H1 (cell line): ENCODE results near the gene CCSER2. TPM values are rescaled to one million over a fixed set of nuclear protein-coding genes. Genes with fewer than 3 reads are reported as not detected.

ENCODE experiments used
- CHD7 ChIP-seq: fragments of 300-600 bp; sonication (generic); IDR thresholded peaks from 2 replicates; pipeline ENCODE4 v1.7.1; 2012; ENCODE audit warnings: low read length, moderate library complexity, mild to moderate bottlenecking, inconsistent platforms; ENCODE audit not compliant: insufficient replicate concordance
- polyA plus RNA-seq, 7 experiments: library from polyadenylated mRNA; depleted of rRNA in 3 of 7; stranded (reverse) in 5 of 7; unstranded in 2 of 7; fragments of >200 nt in 5 of 7; fragments of 200-250 nt in 2 of 7; gene quantifications; 1 replicate in 5 of 7; 2 replicates in 1 of 7; 4 replicates in 1 of 7; pipeline versions ENCODE4 v1.2.1 to v1.2.3, GENCODE V29; 2011 to 2013; ENCODE audit warnings: missing spikeins in 2 of 7, mixed read lengths in 2 of 7
- total RNA-seq: library from RNA; stranded (reverse); fragmentation: NEBNext Ultra II Directional; extraction: Animal tissue kit (Norgen Biotek cat#: 25700); gene quantifications from 2 replicates; pipeline ENCODE4 v1.2.1, GENCODE V29; 2021

CCSER2 gene
- total and polyA plus RNA-seq, 2 of the 8 experiments (the other 6 are each of a cell fraction or from before 2014, with no cell fraction given), result 6.9 to 30.5 TPM

DNA sequence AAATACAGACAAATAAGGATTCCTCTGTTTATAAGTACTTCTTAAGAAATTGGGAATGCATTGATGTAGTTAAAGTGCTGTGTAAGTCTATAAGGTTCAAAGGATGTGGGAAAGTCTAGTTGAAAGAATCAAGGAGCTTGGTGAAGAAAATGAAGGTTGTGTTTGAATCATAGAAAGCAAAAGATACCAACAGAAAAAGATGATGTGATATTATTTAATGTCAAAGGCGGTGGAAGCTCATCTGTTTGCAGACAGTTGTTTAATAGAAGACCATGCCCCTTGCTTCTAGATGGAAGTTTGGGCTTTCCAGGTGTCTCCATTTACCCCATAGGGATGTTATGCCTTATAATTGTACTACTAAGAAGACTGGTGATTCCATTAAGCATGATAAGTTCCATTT, 150.3 kb downstream of the CCSER2 start (continued):
- no peak for TF ChIP-seq CHD7
